Trophoblast cell (in vitro differentiated cells and primary cell): ENCODE data around the gene CXCL3.

Experiments used
- DNase-seq, 2 donors: peaks; one replicate each; pipeline ENCODE4 v3.0.0-alpha.2; 2016
- H2AFZ ChIP-seq: 2 replicates; pipeline ENCODE4 v1.6.1; 2013; ENCODE audit warnings: low read length, moderate library complexity, mild to moderate bottlenecking; ENCODE audit not compliant: insufficient read depth, poor library complexity
- H2AK5ac ChIP-seq: 2 replicates; pipeline ENCODE4 v1.6.1; 2013; ENCODE audit warnings: mild to moderate bottlenecking, low read length
- H2BK120ac ChIP-seq: 2 replicates; pipeline ENCODE4 v1.6.1; 2013; ENCODE audit warnings: low read length, mild to moderate bottlenecking, moderate library complexity; ENCODE audit not compliant: insufficient read depth, poor library complexity
- H2BK12ac ChIP-seq: 2 replicates; pipeline ENCODE4 v1.6.1; 2013; ENCODE audit warnings: mild to moderate bottlenecking, low read length, moderate library complexity
- H2BK5ac ChIP-seq: 2 replicates; pipeline ENCODE4 v1.6.1; 2013; ENCODE audit warnings: low read length, low read depth, moderate library complexity, mild to moderate bottlenecking; ENCODE audit not compliant: poor library complexity
- H3K14ac ChIP-seq: 2 replicates; pipeline ENCODE4 v1.6.1; 2013; ENCODE audit warnings: mild to moderate bottlenecking, low read length
- H3K18ac ChIP-seq: 2 replicates; pipeline ENCODE4 v1.6.1; 2013; ENCODE audit warnings: mild to moderate bottlenecking, low read length
- H3K23ac ChIP-seq: 2 replicates; pipeline ENCODE4 v1.6.1; 2013; ENCODE audit warnings: low read length
- H3K27ac ChIP-seq: 2 replicates; pipeline ENCODE4 v1.5.1; 2013; ENCODE audit warnings: low read depth, mild to moderate bottlenecking, inconsistent platforms, low read length, moderate library complexity
- H3K27me3 ChIP-seq: 2 replicates; pipeline ENCODE4 v1.6.1; 2013; ENCODE audit warnings: inconsistent platforms, mild to moderate bottlenecking, low read length, moderate library complexity; ENCODE audit not compliant: insufficient read depth
- H3K36me3 ChIP-seq, 2 experiments: 1 replicate in 1 of 2; 2 replicates in 1 of 2; pipeline ENCODE4 v1.6.1; 2013; ENCODE audit warnings: low read length in 2 of 2, mild to moderate bottlenecking in 2 of 2, moderate library complexity in 1 of 2; ENCODE audit not compliant: insufficient read depth in 2 of 2, control insufficient read depth in 1 of 2
- H3K4ac ChIP-seq: 2 replicates; pipeline ENCODE4 v1.6.1; 2013; ENCODE audit warnings: low read depth, mild to moderate bottlenecking, low read length, moderate library complexity
- H3K4me1 ChIP-seq, 2 experiments: 1 replicate in 1 of 2; 2 replicates in 1 of 2; pipeline ENCODE4 v1.6.1; 2013; ENCODE audit warnings: low read length in 2 of 2, mild to moderate bottlenecking in 2 of 2, moderate library complexity in 1 of 2; ENCODE audit not compliant: insufficient read depth in 2 of 2, control insufficient read depth in 1 of 2
- H3K4me2 ChIP-seq: 2 replicates; pipeline ENCODE4 v1.6.1; 2013; ENCODE audit warnings: inconsistent platforms, mild to moderate bottlenecking, low read length, moderate library complexity
- H3K4me3 ChIP-seq: 2 replicates; pipeline ENCODE4 v1.5.1; 2013; ENCODE audit warnings: mild to moderate bottlenecking, low read depth, low read length, inconsistent platforms
- H3K79me1 ChIP-seq: one replicate; pipeline ENCODE4 v1.6.1; 2013; ENCODE audit warnings: low read length
- H3K79me2 ChIP-seq: 2 replicates; pipeline ENCODE4 v1.6.1; 2013; ENCODE audit warnings: low read length, mild to moderate bottlenecking; ENCODE audit not compliant: control insufficient read depth, insufficient read depth, poor library complexity
- H3K9ac ChIP-seq: 2 replicates; pipeline ENCODE4 v1.6.1; 2013; ENCODE audit warnings: mild to moderate bottlenecking, low read length
- H3K9me3 ChIP-seq: 2 replicates; pipeline ENCODE4 v1.6.1; 2013; ENCODE audit warnings: low read depth, mild to moderate bottlenecking, control low read depth, inconsistent platforms, low read length; ENCODE audit not compliant: insufficient read depth
- H4K12ac ChIP-seq: 2 replicates; pipeline ENCODE4 v1.6.1; 2013; ENCODE audit warnings: low read depth, mild to moderate bottlenecking, low read length, moderate library complexity
- H4K8ac ChIP-seq: 2 replicates; pipeline ENCODE4 v1.6.1; 2013; ENCODE audit warnings: low read depth, mild to moderate bottlenecking, low read length, moderate library complexity
- H4K91ac ChIP-seq: one replicate; pipeline ENCODE4 v1.6.1; 2013; ENCODE audit warnings: low read depth, mild to moderate bottlenecking, low read length, moderate library complexity
- WGBS: extraction: QIAGEN DNeasy Blood & Tissue Kit; methylation state at CpG from one replicate; pipeline ENCODE4 v1.1.7; 2013; ENCODE audit warnings: missing lambda C conversion rate; ENCODE audit not compliant: insufficient read length, insufficient coverage; ENCODE audit errors: extremely low coverage; 5-methylcytosine and 5-hydroxymethylcytosine counted together

The CXCL3 gene

GRCh38 chr4:74045772-74046171, 7.3 kb upstream of the CXCL3 start:
- Histone ChIP-seq H2BK5ac (no peak overlapping the region), H3K9ac (no peak overlapping the region), H2BK120ac (no peak overlapping the region), H3K27ac (no peak overlapping the region), H4K12ac (no peak overlapping the region), H3K4ac (no peak overlapping the region), H3K79me2 (no peaks in the 10 kb centered on the region), H3K9me3 (no peaks in the 10 kb centered on the region), H3K18ac (no peak overlapping the region), H3K14ac (no peak overlapping the region), H3K36me3 (no peaks in the 10 kb centered on the region), H3K27me3 (no peaks in the 10 kb centered on the region), H4K91ac (no peak overlapping the region), H3K4me1 (no peaks in the 10 kb centered on the region), H3K4me2 (no peak overlapping the region), H2BK12ac (no peak overlapping the region), H4K8ac (no peak overlapping the region), H3K23ac (no peak overlapping the region), H2AFZ (no peak overlapping the region), H3K79me1 (no peaks in the 10 kb centered on the region), H3K4me3 (no peak overlapping the region), H2AK5ac (no peak overlapping the region)
- no peak for DNase-seq
- WGBS = no CpG with 5 or more reads among the region's 2 CpGs

GRCh38 chr4:74045247-74045646, 6.8 kb upstream of the CXCL3 start:
- Histone ChIP-seq H2AK5ac (no peak overlapping the region), H2BK120ac (no peak overlapping the region), H2BK12ac (no peak overlapping the region), H4K91ac (no peak overlapping the region), H3K79me1 (no peaks in the 10 kb centered on the region), H3K27me3 (no peaks in the 10 kb centered on the region), H3K9me3 (no peaks in the 10 kb centered on the region), H3K23ac (no peak overlapping the region), H4K12ac (no peak overlapping the region), H3K14ac (no peak overlapping the region), H3K4me3 (no peak overlapping the region), H3K4me2 (no peak overlapping the region), H3K9ac (no peak overlapping the region), H3K27ac (no peak overlapping the region), H3K36me3 (no peaks in the 10 kb centered on the region), H3K4ac (no peak overlapping the region), H4K8ac (no peak overlapping the region), H3K18ac (no peak overlapping the region), H2AFZ (no peak overlapping the region), H3K79me2 (no peaks in the 10 kb centered on the region), H3K4me1 (no peaks in the 10 kb centered on the region), H2BK5ac (no peak overlapping the region)
- no CpG with 5 or more reads among the region's 3 CpGs for WGBS
- no peak for DNase-seq

- Histone ChIP-seq H3K9me3 (no peaks in the 10 kb centered on the region), H3K9ac (no peak overlapping the region), H2BK12ac (no peak overlapping the region), H4K8ac (no peak overlapping the region), H3K23ac (no peak overlapping the region), H3K4me2 (no peak overlapping the region), H2BK5ac (no peak overlapping the region), H4K91ac (no peak overlapping the region), H3K36me3 (no peaks in the 10 kb centered on the region), H3K4me1 (no peaks in the 10 kb centered on the region), H2AFZ (no peak overlapping the region), H3K27me3 (no peaks in the 10 kb centered on the region), H3K18ac (no peak overlapping the region), H3K27ac (no peak overlapping the region), H3K14ac (no peak overlapping the region), H4K12ac (no peak overlapping the region), H3K79me1 (no peaks in the 10 kb centered on the region), H2AK5ac (no peak overlapping the region), H3K79me2 (no peaks in the 10 kb centered on the region), H2BK120ac (no peak overlapping the region), H3K4me3 (no peak overlapping the region), H3K4ac (no peak overlapping the region)
- no CpG with 5 or more reads among the region's 3 CpGs for WGBS
- DNase-seq = no peak
These were observed 6.2 kb upstream of the CXCL3 start for GRCh38 chr4:74044677-74045076.

DNA sequence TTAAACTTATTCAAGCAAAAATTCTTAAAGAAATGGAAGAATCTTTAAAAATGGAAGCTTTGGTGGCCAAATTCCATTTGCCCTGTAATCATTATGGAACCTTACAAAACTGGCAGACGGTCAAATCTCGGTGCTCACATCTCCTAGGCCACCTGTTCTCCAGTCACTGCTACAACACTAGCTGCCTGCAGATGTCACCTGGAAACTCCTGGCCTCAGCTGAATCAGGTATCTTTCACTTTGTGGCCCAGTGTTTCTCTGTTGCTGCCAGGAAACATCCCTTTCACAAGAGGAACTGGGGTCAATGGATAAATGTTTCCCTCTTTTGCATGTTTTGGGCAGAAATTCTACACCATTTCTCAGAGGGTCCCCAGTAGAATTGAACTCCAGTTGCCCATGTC, 4.2 kb upstream of the CXCL3 start:
- no peak overlapping the region for H3K23ac ChIP-seq
- no peak for DNase-seq
- no peak overlapping the region for H3K4me3 ChIP-seq
- H3K27me3 ChIP-seq = no peaks in the 10 kb centered on the region
- peaks cover 0 to 3% of the 10 kb centered on the region in 2 experiments for H3K4me1 ChIP-seq
- H2BK12ac ChIP-seq = no peak overlapping the region
- H3K9ac ChIP-seq = no peak overlapping the region
- H3K4ac ChIP-seq = no peak overlapping the region
- no peak overlapping the region for H2BK5ac ChIP-seq
- H3K9me3 ChIP-seq = no peaks in the 10 kb centered on the region
- no peak overlapping the region for H4K91ac ChIP-seq
- no peak overlapping the region for H3K27ac ChIP-seq
- no peak overlapping the region for H3K14ac ChIP-seq
- no peaks in the 10 kb centered on the region for H3K36me3 ChIP-seq
- no peak overlapping the region for H3K4me2 ChIP-seq
- no peak overlapping the region for H2BK120ac ChIP-seq
- WGBS = no CpG with 5 or more reads among the region's 2 CpGs
- H4K12ac ChIP-seq = no peak overlapping the region
- no peak overlapping the region for H2AK5ac ChIP-seq
- H4K8ac ChIP-seq = no peak overlapping the region
- H3K79me2 ChIP-seq = no peaks in the 10 kb centered on the region
- H3K79me1 ChIP-seq = peaks cover 2% of the 10 kb centered on the region
- no peak overlapping the region for H3K18ac ChIP-seq
- no peak overlapping the region for H2AFZ ChIP-seq
